ENCODE measurements around the gene TRIM71. TPM values are rescaled to one million over a fixed set of nuclear protein-coding genes. Genes with fewer than 3 reads are reported as not detected.
"Not testable (repeated sequence)": the region's sequence is repeated elsewhere in the genome, so short reads cannot be mapped to it uniquely, and the experiment has no call there.

Gene TRIM71
- total RNA-seq, 1 experiment from 2014 or later: 0.17 TPM

DNA sequence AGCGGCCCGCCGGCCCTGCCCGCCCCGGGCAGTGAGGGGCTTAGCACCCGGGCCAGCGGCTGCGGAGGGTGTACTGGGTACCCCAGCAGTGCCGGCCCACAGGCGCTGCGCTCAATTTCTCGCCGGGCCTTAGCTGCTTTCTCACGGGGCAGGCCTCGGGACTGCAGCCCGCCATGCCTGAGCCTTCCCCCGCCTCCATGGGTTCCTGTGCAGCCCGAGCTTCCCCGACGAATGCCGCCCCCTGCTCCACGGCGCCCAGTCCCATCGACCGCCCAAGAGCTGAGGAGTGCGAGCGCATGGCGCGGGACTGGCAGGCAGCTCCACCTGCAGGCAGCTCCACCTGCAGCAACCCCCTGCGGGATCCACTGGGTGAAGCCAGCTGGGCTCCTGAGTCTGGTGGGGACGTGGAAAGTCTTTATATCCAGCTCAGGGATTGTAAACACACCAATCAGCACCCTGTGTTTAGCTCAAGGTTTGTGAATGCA is 85.1 kb downstream of the TRIM71 start:
- DNase-seq (ENCODE audit: low read depth, low spot score); POLR2A ChIA-PET; H3K4me2 ChIP-seq (ENCODE audit: low read length); H3K36me3 ChIP-seq (ENCODE audit: control insufficient read depth in 1 of 2, insufficient read depth in 2 of 2, low read length in 2 of 2); ATAC-seq; H3K9ac ChIP-seq (ENCODE audit: low read length); H4K20me1 ChIP-seq (ENCODE audit: insufficient read depth); intact Hi-C loops (cut with micrococcal nuclease); CTCF ChIA-PET; RAD21 ChIA-PET (ENCODE audit: low non-redundant PET in 1 of 2, low total read pairs in 2 of 2, uncharacterized antibody in 2 of 2, unreplicated experiment in 2 of 2); H3K27me3 ChIP-seq (ENCODE audit: insufficient read depth, low read length); H3K4me3 ChIP-seq (replicated peaks in 1 of 2; ENCODE audit: low read depth in 1 of 2, low read length in 2 of 2); H3K9me3 ChIP-seq (ENCODE audit: control insufficient read depth in 1 of 2, insufficient read depth in 1 of 2, low read depth in 1 of 2, low read length in 2 of 2); H3K79me2 ChIP-seq (ENCODE audit: insufficient read depth, low read length); H3K4me1 ChIP-seq (ENCODE audit: control insufficient read depth in 1 of 2, insufficient read depth in 2 of 2, low read length in 2 of 2); H3K27ac ChIP-seq (ENCODE audit: low read depth, low read length); H3K9me2 ChIP-seq (ENCODE audit: insufficient read depth); BruUV-seq (replicated peaks); H2AFZ ChIP-seq (ENCODE audit: low read depth, low read length, poor library complexity, severe bottlenecking): not testable (repeated sequence)

DNA sequence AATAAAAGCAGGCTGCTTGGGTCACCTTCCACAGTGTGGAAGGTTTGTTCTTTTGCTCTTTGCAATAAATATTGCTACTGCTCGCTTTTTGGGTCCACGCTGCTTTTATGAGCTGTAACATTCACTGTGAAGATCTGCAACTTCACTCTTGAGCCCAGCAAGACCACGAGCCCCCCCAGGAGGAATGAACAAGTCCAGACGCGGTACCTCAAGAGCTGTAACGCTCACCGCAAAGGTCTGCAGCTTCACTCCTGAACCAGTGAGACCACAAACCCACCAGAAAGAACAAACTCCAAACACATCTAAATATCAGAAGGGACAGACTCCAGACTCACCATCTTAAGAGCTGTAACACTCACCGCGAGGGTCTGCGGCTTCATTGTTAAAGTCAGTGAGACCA is 86.2 kb downstream of the TRIM71 start:
- Histone ChIP-seq H3K9me3 (ENCODE audit: control insufficient read depth in 1 of 2, insufficient read depth in 1 of 2, low read depth in 1 of 2, low read length in 2 of 2) (no peaks in the 10 kb centered on the region), H4K20me1 (ENCODE audit: insufficient read depth) (no peaks in the 10 kb centered on the region), H3K36me3 (ENCODE audit: control insufficient read depth in 1 of 2, insufficient read depth in 2 of 2, low read length in 2 of 2) (no peaks in the 10 kb centered on the region), H2AFZ (ENCODE audit: low read depth, low read length, poor library complexity, severe bottlenecking) (no peak overlapping the region), H3K9ac (ENCODE audit: low read length) (no peak overlapping the region), H3K4me2 (ENCODE audit: low read length) (no peak overlapping the region), H3K4me1 (ENCODE audit: control insufficient read depth in 1 of 2, insufficient read depth in 2 of 2, low read length in 2 of 2) (no peaks in the 10 kb centered on the region), H3K79me2 (ENCODE audit: insufficient read depth, low read length) (no peaks in the 10 kb centered on the region), H3K27ac (ENCODE audit: low read depth, low read length) (no peak overlapping the region), H3K9me2 (ENCODE audit: insufficient read depth) (no peaks in the 10 kb centered on the region), H3K4me3 (replicated peaks in 1 of 2; ENCODE audit: low read depth in 1 of 2, low read length in 2 of 2) (no peak overlapping the region), H3K27me3 (ENCODE audit: insufficient read depth, low read length) (no peaks in the 10 kb centered on the region)
- ATAC-seq: no peak
- RAD21 ChIA-PET (ENCODE audit: low non-redundant PET in 1 of 2, low total read pairs in 2 of 2, uncharacterized antibody in 2 of 2, unreplicated experiment in 2 of 2): no interaction called here
- BruUV-seq (replicated peaks): no TSS peak
- CTCF ChIA-PET: interaction anchor here (1.1 kb wide), 1 partner anchor 8 kb away, joined by 3 read pairs; no protein-coding TSS in a partner anchor
- intact Hi-C loops (cut with micrococcal nuclease): no loop called here
- no peak for DNase-seq (ENCODE audit: low read depth, low spot score)
- POLR2A ChIA-PET: no interaction called here
- no peak for TF ChIP-seq TCF7L2 (IDR thresholded peaks at IDR 0.05; ENCODE audit: borderline replicate concordance, extremely low read depth, insufficient read depth, insufficient read length)
- TF ChIP-seq EZH2 (IDR thresholded peaks at IDR 0.05): no peak
- TF ChIP-seq ELF1 (IDR thresholded peaks at IDR 0.05; ENCODE audit: borderline replicate concordance, low read depth): no peak
- no peak for TF ChIP-seq SIN3A (IDR thresholded peaks at IDR 0.05; ENCODE audit: low read depth)
- no peak for TF ChIP-seq ZFX (IDR thresholded peaks at IDR 0.05)
- TF ChIP-seq, protein P1, sequence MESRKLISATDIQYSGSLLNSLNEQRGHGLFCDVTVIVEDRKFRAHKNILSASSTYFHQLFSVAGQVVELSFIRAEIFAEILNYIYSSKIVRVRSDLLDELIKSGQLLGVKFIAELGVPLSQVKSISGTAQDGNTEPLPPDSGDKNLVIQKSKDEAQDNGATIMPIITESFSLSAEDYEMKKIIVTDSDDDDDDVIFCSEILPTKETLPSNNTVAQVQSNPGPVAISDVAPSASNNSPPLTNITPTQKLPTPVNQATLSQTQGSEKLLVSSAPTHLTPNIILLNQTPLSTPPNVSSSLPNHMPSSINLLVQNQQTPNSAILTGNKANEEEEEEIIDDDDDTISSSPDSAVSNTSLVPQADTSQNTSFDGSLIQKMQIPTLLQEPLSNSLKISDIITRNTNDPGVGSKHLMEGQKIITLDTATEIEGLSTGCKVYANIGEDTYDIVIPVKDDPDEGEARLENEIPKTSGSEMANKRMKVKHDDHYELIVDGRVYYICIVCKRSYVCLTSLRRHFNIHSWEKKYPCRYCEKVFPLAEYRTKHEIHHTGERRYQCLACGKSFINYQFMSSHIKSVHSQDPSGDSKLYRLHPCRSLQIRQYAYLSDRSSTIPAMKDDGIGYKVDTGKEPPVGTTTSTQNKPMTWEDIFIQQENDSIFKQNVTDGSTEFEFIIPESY (IDR thresholded peaks at IDR 0.05; ENCODE audit: extremely low read depth, insufficient replicate concordance, low read length): no peak
- no peak for TF ChIP-seq RAD21 (IDR thresholded peaks at IDR 0.05; ENCODE audit: low read depth)
- TF ChIP-seq ZNF274 (IDR thresholded peaks at IDR 0.05; ENCODE audit: low read depth, low read length): no peak
- no peak for TF ChIP-seq POLR2AphosphoS5 (IDR thresholded peaks at IDR 0.05; ENCODE audit: low read depth, low read length)
- TF ChIP-seq, protein P2, sequence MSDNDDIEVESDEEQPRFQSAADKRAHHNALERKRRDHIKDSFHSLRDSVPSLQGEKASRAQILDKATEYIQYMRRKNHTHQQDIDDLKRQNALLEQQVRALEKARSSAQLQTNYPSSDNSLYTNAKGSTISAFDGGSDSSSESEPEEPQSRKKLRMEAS (IDR thresholded peaks at IDR 0.05): no peak
- TF ChIP-seq, protein P3, sequence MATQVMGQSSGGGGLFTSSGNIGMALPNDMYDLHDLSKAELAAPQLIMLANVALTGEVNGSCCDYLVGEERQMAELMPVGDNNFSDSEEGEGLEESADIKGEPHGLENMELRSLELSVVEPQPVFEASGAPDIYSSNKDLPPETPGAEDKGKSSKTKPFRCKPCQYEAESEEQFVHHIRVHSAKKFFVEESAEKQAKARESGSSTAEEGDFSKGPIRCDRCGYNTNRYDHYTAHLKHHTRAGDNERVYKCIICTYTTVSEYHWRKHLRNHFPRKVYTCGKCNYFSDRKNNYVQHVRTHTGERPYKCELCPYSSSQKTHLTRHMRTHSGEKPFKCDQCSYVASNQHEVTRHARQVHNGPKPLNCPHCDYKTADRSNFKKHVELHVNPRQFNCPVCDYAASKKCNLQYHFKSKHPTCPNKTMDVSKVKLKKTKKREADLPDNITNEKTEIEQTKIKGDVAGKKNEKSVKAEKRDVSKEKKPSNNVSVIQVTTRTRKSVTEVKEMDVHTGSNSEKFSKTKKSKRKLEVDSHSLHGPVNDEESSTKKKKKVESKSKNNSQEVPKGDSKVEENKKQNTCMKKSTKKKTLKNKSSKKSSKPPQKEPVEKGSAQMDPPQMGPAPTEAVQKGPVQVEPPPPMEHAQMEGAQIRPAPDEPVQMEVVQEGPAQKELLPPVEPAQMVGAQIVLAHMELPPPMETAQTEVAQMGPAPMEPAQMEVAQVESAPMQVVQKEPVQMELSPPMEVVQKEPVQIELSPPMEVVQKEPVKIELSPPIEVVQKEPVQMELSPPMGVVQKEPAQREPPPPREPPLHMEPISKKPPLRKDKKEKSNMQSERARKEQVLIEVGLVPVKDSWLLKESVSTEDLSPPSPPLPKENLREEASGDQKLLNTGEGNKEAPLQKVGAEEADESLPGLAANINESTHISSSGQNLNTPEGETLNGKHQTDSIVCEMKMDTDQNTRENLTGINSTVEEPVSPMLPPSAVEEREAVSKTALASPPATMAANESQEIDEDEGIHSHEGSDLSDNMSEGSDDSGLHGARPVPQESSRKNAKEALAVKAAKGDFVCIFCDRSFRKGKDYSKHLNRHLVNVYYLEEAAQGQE (IDR thresholded peaks at IDR 0.05; ENCODE audit: low read depth): no peak
- TF ChIP-seq, protein P4, sequence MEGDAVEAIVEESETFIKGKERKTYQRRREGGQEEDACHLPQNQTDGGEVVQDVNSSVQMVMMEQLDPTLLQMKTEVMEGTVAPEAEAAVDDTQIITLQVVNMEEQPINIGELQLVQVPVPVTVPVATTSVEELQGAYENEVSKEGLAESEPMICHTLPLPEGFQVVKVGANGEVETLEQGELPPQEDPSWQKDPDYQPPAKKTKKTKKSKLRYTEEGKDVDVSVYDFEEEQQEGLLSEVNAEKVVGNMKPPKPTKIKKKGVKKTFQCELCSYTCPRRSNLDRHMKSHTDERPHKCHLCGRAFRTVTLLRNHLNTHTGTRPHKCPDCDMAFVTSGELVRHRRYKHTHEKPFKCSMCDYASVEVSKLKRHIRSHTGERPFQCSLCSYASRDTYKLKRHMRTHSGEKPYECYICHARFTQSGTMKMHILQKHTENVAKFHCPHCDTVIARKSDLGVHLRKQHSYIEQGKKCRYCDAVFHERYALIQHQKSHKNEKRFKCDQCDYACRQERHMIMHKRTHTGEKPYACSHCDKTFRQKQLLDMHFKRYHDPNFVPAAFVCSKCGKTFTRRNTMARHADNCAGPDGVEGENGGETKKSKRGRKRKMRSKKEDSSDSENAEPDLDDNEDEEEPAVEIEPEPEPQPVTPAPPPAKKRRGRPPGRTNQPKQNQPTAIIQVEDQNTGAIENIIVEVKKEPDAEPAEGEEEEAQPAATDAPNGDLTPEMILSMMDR (IDR thresholded peaks at IDR 0.05 in 2 of 3, conservative IDR thresholded peaks at IDR 0.05 in 1 of 3; ENCODE audit: borderline replicate concordance in 1 of 3, insufficient read depth in 1 of 3, low read depth in 2 of 3, low read length in 2 of 3): no peak

Measured in HCT116 (cell line).